ENCODE results near the gene KCNQ2.

Gene KCNQ2

GRCh38 chr20:63475209-63475608, 2.8 kb upstream of the KCNQ2 start:
- TF ChIP-seq GATA3 (IDR thresholded peaks at IDR 0.05; ENCODE audit: low read depth, low read length) = no peak

- no peak for TF ChIP-seq GATA3 (IDR thresholded peaks at IDR 0.05; ENCODE audit: low read depth, low read length)
- no peak for TF ChIP-seq GATA2 (IDR thresholded peaks at IDR 0.05; ENCODE audit: low read depth, low read length)
Observed at GRCh38 chr20:63473555-63474449, 1.3 kb upstream of the KCNQ2 start.

- TF ChIP-seq GATA3 (IDR thresholded peaks at IDR 0.05; ENCODE audit: low read depth, low read length) = no peak
- no peak for TF ChIP-seq GATA2 (IDR thresholded peaks at IDR 0.05; ENCODE audit: low read depth, low read length)
Observed at GRCh38 chr20:63472862-63473390, 471 bp upstream of the KCNQ2 start.

GRCh38 chr20:63471717-63471980, 806 bp downstream of the KCNQ2 start:
- TF ChIP-seq GATA3 (IDR thresholded peaks at IDR 0.05; ENCODE audit: low read depth, low read length) = no peak

GRCh38 chr20:63471002-63471716, 1.3 kb downstream of the KCNQ2 start:
- TF ChIP-seq GATA3 (IDR thresholded peaks at IDR 0.05; ENCODE audit: low read depth, low read length) (no peak), GATA2 (IDR thresholded peaks at IDR 0.05; ENCODE audit: low read depth, low read length) (no peak)

GRCh38 chr20:63470410-63470809, 2.0 kb downstream of the KCNQ2 start:
- TF ChIP-seq GATA2 (IDR thresholded peaks at IDR 0.05; ENCODE audit: low read depth, low read length) (no peak), GATA3 (IDR thresholded peaks at IDR 0.05; ENCODE audit: low read depth, low read length) (no peak)

- TF ChIP-seq GATA2 (IDR thresholded peaks at IDR 0.05; ENCODE audit: low read depth, low read length) (no peak), GATA3 (IDR thresholded peaks at IDR 0.05; ENCODE audit: low read depth, low read length) (no peak)
Observed at GRCh38 chr20:63469713-63470101, 2.7 kb downstream of the KCNQ2 start.

GRCh38 chr20:63469019-63469712, 3.3 kb downstream of the KCNQ2 start:
- TF ChIP-seq GATA3 (IDR thresholded peaks at IDR 0.05; ENCODE audit: low read depth, low read length) (no peak), GATA2 (IDR thresholded peaks at IDR 0.05; ENCODE audit: low read depth, low read length) (no peak)

GRCh38 chr20:63468421-63468820, 4.0 kb downstream of the KCNQ2 start:
- no peak for TF ChIP-seq GATA3 (IDR thresholded peaks at IDR 0.05; ENCODE audit: low read depth, low read length)
- no peak for TF ChIP-seq GATA2 (IDR thresholded peaks at IDR 0.05; ENCODE audit: low read depth, low read length)

GRCh38 chr20:63467294-63468083, 5.0 kb downstream of the KCNQ2 start:
- TF ChIP-seq GATA2 (IDR thresholded peaks at IDR 0.05; ENCODE audit: low read depth, low read length) (no peak), GATA3 (IDR thresholded peaks at IDR 0.05; ENCODE audit: low read depth, low read length) (no peak)

- TF ChIP-seq GATA3 (IDR thresholded peaks at IDR 0.05; ENCODE audit: low read depth, low read length) = no peak
- TF ChIP-seq GATA2 (IDR thresholded peaks at IDR 0.05; ENCODE audit: low read depth, low read length) = no peak
Observed at GRCh38 chr20:63466861-63467260, 5.6 kb downstream of the KCNQ2 start.

GRCh38 chr20:63466250-63466825, 6.1 kb downstream of the KCNQ2 start:
- no peak for TF ChIP-seq GATA2 (IDR thresholded peaks at IDR 0.05; ENCODE audit: low read depth, low read length)
- no peak for TF ChIP-seq GATA3 (IDR thresholded peaks at IDR 0.05; ENCODE audit: low read depth, low read length)
